KOPT-K1 (cell line): ENCODE data around the gene GPC5.

Experiments
- H3K27ac ChIP-seq: fragments of 200-600 bp; sonication (generic); 2 replicates; pipeline ENCODE4 v1.5.1; 2016; ENCODE audit warnings: antibody characterized with exemption, mild to moderate bottlenecking, low read depth, low read length; ENCODE audit not compliant: poor library complexity, severe bottlenecking
- H3K36me3 ChIP-seq: fragments of 200-600 bp; sonication (generic); 2 replicates; pipeline ENCODE4 v1.5.1; 2017; ENCODE audit warnings: antibody characterized with exemption, mild to moderate bottlenecking, low read length, moderate library complexity; ENCODE audit not compliant: insufficient read depth
- H3K9me3 ChIP-seq: fragments of 200-600 bp; sonication (generic); 2 replicates; pipeline ENCODE4 v1.5.1; 2017; ENCODE audit warnings: antibody characterized with exemption, low read length, mild to moderate bottlenecking; ENCODE audit not compliant: insufficient read depth, poor library complexity, severe bottlenecking

Gene GPC5

GRCh38 chr13:91965511-91965910 lies 567.1 kb downstream of the GPC5 start:
- no peaks in the 10 kb centered on the region for H3K36me3 ChIP-seq
- H3K27ac ChIP-seq = no peak overlapping the region
- no peaks in the 10 kb centered on the region for H3K9me3 ChIP-seq

GRCh38 chr13:91978571-91978970 lies 580.1 kb downstream of the GPC5 start:
- H3K9me3 ChIP-seq = no peaks in the 10 kb centered on the region
- H3K27ac ChIP-seq = no peak overlapping the region
- H3K36me3 ChIP-seq = no peaks in the 10 kb centered on the region

GRCh38 chr13:91986761-91987483 lies 588.5 kb downstream of the GPC5 start:
- no peak overlapping the region for H3K27ac ChIP-seq
- H3K36me3 ChIP-seq = no peaks in the 10 kb centered on the region
- H3K9me3 ChIP-seq = no peaks in the 10 kb centered on the region

- no peaks in the 10 kb centered on the region for H3K36me3 ChIP-seq
- H3K27ac ChIP-seq = no peak overlapping the region
- no peaks in the 10 kb centered on the region for H3K9me3 ChIP-seq
These were observed 589.9 kb downstream of the GPC5 start for GRCh38 chr13:91988331-91988730.

- H3K27ac ChIP-seq = no peak overlapping the region
- no peaks in the 10 kb centered on the region for H3K9me3 ChIP-seq
- no peaks in the 10 kb centered on the region for H3K36me3 ChIP-seq
These were observed 614.4 kb downstream of the GPC5 start for GRCh38 chr13:92012787-92013186.

- Histone ChIP-seq H3K36me3 (no peaks in the 10 kb centered on the region), H3K9me3 (no peaks in the 10 kb centered on the region), H3K27ac (no peak overlapping the region)
These were observed 619.3 kb downstream of the GPC5 start for GRCh38 chr13:92017737-92018136.

- Histone ChIP-seq H3K9me3 (no peaks in the 10 kb centered on the region), H3K27ac (no peak overlapping the region), H3K36me3 (no peaks in the 10 kb centered on the region)
These were observed 630.3 kb downstream of the GPC5 start for GRCh38 chr13:92028695-92029094.

- H3K9me3 ChIP-seq = no peaks in the 10 kb centered on the region
These were observed 631.2 kb downstream of the GPC5 start for GRCh38 chr13:92029641-92030040.

GRCh38 chr13:92038905-92039304 lies 640.5 kb downstream of the GPC5 start:
- no peaks in the 10 kb centered on the region for H3K36me3 ChIP-seq
- no peak overlapping the region for H3K27ac ChIP-seq
- no peaks in the 10 kb centered on the region for H3K9me3 ChIP-seq

More at GRCh38 chr13:92029641-92030040, 631.2 kb downstream of the GPC5 start:
- H3K27ac ChIP-seq = no peak overlapping the region
- no peaks in the 10 kb centered on the region for H3K36me3 ChIP-seq

- H3K9me3 ChIP-seq = no peaks in the 10 kb centered on the region
- no peaks in the 10 kb centered on the region for H3K36me3 ChIP-seq
- no peak overlapping the region for H3K27ac ChIP-seq
These were observed 644.1 kb downstream of the GPC5 start for GRCh38 chr13:92042522-92042921.

- Histone ChIP-seq H3K9me3 (no peaks in the 10 kb centered on the region), H3K27ac (no peak overlapping the region), H3K36me3 (no peaks in the 10 kb centered on the region)
These were observed 645.9 kb downstream of the GPC5 start for GRCh38 chr13:92044351-92044750.

- no peaks in the 10 kb centered on the region for H3K36me3 ChIP-seq
- no peaks in the 10 kb centered on the region for H3K9me3 ChIP-seq
- no peak overlapping the region for H3K27ac ChIP-seq
These were observed 656.0 kb downstream of the GPC5 start for GRCh38 chr13:92054389-92054788.

GRCh38 chr13:92074658-92075057 lies 676.2 kb downstream of the GPC5 start:
- Histone ChIP-seq H3K27ac (no peak overlapping the region), H3K9me3 (no peaks in the 10 kb centered on the region), H3K36me3 (no peaks in the 10 kb centered on the region)

GRCh38 chr13:92097337-92097903 lies 699.0 kb downstream of the GPC5 start:
- Histone ChIP-seq H3K27ac (no peak overlapping the region), H3K9me3 (no peaks in the 10 kb centered on the region), H3K36me3 (no peaks in the 10 kb centered on the region)

- no peak overlapping the region for H3K27ac ChIP-seq
- H3K9me3 ChIP-seq = no peaks in the 10 kb centered on the region
- H3K36me3 ChIP-seq = no peaks in the 10 kb centered on the region
These were observed 703.4 kb downstream of the GPC5 start for GRCh38 chr13:92101801-92102200.

GRCh38 chr13:92103689-92104153 lies 705.3 kb downstream of the GPC5 start:
- Histone ChIP-seq H3K27ac (no peak overlapping the region), H3K36me3 (no peaks in the 10 kb centered on the region), H3K9me3 (no peaks in the 10 kb centered on the region)
